Measurements from ENCODE around the gene CHRNA3.

Gene CHRNA3

GRCh38 chr15:78620527-78621421 lies at the start of gene CHRNA3:
Gene CHRNA3 (minus strand): TSS chr15:78620996. CDS start chr15:78620794, 202 bp downstream.
- no peak for DNase-seq

DNA sequence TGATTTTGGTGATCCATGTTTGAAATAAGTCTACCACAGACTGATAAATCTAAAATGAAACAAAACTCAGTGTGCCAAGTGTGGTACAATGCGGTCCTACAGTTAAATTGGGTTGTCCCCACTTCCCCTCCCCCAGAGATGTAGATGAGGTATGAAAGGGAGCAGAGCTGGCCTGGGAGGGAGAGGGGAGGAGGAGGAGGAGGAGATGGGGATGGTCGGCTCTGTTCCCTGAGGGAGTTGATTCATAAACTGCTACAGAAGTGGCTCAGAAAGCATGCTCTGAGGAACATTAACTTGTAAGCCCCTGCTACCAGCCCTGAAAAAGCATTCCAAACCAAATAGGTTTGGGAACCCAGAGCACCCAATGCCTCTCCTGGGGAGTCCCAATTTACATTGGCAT lies 48.2 kb upstream of the CHRNA3 start:
- DNase-seq: no peak

GRCh38 chr15:78667578-78668236 lies 46.9 kb upstream of the CHRNA3 start:
- DNase-seq: no peak

GRCh38 chr15:78666010-78666409 lies 45.2 kb upstream of the CHRNA3 start:
- DNase-seq: no peak

- no peak for DNase-seq
Observed at GRCh38 chr15:78663703-78664102, 42.9 kb upstream of the CHRNA3 start.

DNA sequence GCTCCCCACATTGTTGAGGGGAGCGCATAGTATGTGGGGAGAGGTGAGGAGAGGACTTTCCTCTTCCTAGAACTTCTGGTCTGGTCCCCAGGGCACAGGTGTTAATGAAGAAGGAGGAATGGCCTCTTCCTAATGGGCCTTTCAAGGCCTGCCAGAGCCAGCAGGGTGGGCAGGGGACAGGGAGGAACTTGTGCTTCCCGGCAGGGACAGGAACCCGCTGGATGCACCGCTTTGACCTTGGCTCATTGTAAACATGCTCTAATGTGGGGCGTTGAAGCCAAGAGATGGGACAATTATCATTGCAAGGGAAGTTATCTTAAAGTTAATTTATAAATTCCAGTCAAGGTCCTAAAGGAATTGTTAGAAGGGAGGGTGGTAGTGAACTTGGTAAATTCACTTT lies 41.2 kb upstream of the CHRNA3 start:
- DNase-seq: no peak

GRCh38 chr15:78661001-78661400 lies 40.2 kb upstream of the CHRNA3 start:
- no peak for DNase-seq

DNA sequence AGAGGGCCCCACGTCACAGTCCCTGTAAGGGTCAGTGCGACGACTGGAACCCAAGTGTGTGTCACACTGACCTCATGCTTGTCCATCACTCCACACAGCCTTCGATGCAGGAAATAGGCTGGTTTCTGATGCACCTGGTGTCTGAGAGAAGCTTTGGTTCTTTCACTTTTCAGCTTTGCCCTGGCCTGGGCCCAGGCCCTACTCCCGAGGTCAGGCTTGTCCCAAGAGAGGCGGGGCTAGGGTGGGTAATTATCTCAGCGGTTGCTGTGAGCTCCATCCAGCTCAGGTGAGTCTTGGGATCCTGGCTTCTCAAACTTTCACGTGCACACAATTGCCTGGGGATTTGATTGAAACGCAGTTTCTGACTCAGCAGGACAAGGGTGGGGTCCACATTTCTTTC lies 39.8 kb upstream of the CHRNA3 start:
- no peak for DNase-seq

- DNase-seq: no peak
Observed at GRCh38 chr15:78658823-78659222, 38.0 kb upstream of the CHRNA3 start.

DNA sequence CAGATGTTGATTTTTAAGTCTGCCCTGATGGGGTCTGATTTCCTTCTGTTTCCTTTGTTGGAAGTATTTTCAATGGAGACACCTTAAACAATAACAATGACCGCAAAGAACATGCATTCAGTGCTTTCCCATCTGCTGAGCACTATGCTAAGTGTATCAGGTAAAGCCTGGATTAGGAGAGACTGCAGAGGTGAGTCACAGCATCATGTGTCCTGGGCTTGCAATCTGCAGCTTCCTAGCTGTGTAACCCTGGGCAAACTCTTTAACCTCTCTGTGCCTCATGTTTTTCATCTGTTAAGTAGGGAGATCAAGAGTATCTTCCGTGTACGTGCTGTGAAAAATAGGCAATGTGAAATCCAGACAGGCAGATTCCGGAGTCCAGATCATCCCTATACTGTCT lies 33.5 kb upstream of the CHRNA3 start:
- no peak for DNase-seq

- DNase-seq: no peak
Observed at GRCh38 chr15:78651930-78652615, 31.3 kb upstream of the CHRNA3 start.

DNA sequence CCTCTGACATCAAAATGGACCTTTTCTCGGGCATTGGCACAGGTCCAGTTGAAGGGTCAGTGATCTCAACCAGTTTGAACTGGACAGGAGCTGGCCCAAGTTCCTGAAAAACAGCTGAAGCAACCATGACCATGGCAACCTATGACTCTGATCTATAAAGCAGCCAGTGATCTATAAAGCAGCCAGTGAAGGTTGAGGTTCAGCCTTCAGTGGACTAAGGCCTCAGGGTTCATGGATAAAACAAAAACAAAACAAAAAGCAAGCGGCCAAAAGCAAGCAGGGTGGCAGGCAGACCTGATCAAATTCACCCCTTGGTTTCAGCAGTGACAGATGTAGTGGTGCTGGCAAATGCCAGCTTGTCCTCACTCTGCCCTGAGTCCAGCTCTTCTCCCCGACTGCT lies 30.2 kb upstream of the CHRNA3 start:
- DNase-seq: no peak

DNA sequence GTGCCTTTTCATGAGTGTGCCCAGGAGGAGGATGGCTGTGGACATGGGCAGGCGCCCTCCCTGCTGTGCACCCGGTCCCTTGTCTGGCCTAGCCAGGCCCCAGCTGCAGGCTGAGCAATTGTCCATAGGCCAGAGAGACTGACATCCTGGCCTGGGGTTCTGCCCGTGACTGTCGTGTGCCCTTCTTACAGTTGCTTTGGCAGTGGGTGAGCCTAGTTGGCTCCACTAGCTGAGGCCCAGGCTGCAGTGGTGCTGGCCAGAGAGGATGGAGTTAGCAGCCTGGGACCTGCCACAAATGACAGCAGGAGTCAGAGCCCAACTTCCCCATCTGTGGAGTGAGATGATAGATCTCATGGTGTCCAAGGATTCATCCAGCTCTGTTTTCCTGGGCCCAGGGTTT lies 29.2 kb upstream of the CHRNA3 start:
- no peak for DNase-seq

GRCh38 chr15:78645009-78645408 lies 24.2 kb upstream of the CHRNA3 start:
- DNase-seq: no peak

DNA sequence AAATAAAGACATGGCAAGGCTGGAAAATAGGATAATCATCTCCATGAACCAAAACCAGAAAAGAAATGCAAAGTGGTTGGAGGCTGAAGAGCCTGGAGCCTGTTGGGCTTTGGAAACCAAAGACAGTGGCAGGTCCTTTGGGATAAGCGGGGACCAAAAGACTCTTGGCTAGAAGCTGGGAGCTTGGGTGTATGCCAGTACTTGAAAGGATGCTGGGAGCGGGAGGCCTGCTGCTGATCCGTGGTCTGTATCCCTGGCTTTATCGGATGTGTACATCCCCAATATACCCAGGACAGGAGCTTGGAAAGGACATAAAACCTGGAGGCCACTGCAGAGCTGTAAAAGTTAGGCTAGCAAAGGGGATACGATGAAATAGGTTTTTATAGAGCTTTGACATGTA lies 21.5 kb upstream of the CHRNA3 start:
- no peak for DNase-seq

DNA sequence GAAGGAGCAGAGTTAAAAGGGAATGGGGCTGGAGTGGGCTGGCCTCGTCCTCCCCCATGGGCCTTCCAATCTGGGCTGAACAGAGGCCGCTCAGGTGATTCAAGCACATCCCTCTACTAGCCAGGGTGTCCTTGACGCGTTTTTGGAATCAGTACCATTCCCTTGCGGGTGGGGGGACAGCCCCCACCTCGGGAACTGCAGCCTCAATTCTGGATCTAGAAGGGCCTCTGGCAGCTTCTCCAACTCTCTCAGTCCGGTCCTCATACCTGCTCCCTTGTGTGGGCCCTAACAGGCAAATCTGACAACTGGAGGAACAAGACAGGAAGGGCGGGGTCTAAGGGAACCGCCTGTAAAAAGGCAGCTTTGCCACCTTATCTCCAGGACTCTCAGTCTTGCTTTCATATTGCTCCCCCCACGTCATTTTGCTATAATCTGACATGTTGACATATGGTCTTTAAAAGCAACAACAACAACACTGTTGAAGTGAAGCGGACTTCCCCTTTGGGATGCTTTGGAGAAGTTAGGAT lies 21.0 kb upstream of the CHRNA3 start:
- DNase-seq: no peak

GRCh38 chr15:78641102-78641748 lies 20.4 kb upstream of the CHRNA3 start, which contains the start of gene CHRNB4:
Gene CHRNB4 (minus strand): TSS chr15:78641210. CDS start chr15:78641133, 77 bp downstream.
- no peak for DNase-seq

DNA sequence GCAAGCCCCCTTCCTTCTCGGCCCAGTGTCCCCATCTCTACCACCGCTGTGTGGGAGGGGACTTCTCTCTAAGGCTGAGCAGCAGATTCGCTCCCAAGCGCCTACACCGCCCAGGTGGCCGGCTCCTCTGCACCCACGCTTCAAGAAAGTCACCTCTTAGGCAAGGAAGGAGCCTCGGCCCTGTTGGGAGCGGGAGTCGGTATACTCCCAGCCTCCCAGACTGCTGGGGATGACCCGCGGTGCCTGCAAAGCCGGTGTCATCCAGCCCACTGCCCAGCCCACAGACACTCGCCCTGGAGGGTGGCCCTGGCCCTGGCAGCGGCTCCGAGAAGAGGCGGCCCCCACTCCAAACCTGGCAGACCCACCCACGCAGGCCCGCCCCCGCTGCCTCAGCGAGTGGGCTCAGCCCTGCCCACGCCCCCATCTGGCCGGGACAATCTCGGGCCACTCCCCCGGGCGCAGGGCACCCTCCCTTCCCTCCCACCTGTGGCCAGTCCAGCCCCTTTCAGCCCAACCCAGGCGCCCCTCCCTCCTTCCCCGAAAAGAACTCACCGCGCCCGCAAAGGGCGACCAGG lies 19.8 kb upstream of the CHRNA3 start:
- DNase-seq: no peak

- peak in 1 of 2 donors; percentile 9 for DNase-seq
Observed at GRCh38 chr15:78638658-78639314, 18.0 kb upstream of the CHRNA3 start.

- no peak for DNase-seq
Observed at GRCh38 chr15:78637776-78638435, 17.1 kb upstream of the CHRNA3 start.

- no peak for DNase-seq
Observed at GRCh38 chr15:78636378-78636859, 15.6 kb upstream of the CHRNA3 start.
